NCI-H82 treated with DMSO at 0.1 percent for 48 hours (cell line): ENCODE measurements around the gene LSM7.
A peak's percentile ranks its signal among the peaks of the same experiment; 100 is the strongest.
"Not testable (repeated sequence)": the region's sequence is repeated elsewhere in the genome, so short reads cannot be mapped to it uniquely, and the experiment has no call there.

Source experiments
- DNase-seq: peaks from one replicate; lab custom pipeline; 2025; ENCODE audit not compliant: unreplicated experiment; lab: John Stamatoyannopoulos, UW

The LSM7 gene

DNA sequence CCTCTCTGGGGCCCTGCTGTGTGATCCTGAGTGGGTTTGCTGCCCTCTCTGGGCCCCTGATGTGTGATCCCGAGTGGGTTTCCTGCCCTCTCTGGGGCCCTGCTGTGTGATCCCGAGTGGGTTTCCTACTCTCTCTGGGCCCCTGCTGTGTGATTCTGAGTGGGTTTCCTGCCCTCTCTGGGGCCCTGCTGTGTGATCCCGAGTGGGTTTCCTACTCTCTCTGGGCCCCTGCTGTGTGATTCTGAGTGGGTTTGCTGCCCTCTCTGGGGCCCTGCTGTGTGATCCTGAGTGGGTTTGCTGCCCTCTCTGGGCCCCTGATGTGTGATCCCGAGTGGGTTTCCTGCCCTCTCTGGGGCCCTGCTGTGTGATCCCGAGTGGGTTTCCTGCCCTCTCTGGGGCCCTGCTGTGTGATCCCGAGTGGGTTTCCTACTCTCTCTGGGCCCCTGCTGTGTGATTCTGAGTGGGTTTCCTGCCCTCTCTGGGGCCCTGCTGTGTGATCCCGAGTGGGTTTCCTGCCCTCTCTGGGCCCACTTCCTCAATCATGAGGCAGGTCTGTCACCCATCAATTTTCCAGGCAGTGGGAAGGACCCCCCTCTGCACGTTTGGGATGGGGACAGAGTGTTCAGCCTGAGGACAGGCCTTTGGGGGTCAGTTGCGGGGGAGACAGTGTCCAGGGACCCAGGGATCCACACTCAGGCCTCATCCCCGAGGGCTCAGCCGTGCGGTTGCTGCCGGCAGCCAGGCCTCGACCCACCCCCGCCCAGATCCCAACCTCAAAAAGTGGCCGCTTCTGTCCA, 46.9 kb downstream of the LSM7 start:
- not testable (repeated sequence) for DNase-seq

DNA sequence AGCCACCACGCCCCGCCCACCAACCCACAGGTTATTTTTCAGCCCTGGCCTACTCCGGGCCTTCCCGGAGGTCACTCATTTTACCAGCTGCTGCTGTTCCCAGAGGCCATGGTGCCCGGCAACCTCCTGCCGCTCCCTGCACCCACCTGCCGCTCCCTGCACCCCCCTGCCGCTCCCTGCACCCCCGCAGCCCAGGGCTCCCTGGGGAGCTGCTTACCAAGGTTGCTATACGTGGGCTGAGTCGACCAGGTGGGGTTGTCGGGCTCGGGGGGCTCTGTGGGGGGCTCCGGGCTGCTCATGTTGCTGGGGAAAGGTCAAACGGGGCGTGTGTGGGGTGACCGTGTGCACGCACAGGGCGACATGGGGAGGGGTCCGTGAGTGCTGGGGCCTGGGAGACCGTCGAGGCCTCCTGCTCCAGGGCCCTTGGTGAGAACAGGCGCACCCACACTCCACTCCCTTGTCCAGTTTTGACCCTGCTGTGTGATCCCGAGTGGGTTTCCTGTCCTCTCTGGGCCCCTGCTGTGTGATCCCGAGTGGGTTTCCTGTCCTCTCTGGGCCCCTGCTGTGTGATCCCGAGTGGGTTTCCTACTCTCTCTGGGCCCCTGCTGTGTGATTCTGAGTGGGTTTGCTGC, 47.6 kb downstream of the LSM7 start:
- no peak for DNase-seq

DNA sequence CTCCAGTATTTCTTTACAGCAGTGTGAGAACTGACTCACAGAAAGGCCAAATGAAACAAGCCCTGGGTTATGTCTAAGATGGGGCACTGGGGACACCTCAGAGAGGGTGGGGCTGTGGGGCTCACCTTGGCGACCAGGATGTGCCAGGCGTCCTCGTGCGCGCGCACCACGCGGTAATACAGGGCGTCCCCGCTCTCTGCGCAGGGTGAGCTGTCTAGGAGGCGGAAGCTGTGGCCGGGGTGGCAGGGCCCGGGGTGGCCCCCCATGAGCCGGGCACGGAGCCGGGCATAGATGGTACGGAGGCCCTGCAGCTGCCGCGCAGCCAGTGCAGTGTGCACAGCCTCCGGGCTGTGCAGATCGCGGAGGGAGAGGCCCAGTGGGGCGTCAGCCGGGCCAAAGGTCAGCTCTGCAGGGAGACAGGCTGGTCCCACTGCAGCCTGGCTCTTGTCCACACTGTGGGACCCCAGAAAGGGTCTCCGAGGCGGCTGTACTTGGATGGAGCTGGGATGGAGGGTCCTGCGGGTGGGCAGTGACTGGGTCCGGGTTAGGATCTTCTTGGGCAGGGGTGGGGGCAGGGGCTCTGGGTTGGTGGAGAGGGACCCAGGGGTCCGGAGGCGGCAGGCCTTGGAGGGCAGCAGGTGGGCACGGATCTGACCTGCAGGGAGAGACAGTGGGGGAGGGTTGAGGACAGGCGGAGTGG, 49.8 kb downstream of the LSM7 start:
- no peak for DNase-seq

DNA sequence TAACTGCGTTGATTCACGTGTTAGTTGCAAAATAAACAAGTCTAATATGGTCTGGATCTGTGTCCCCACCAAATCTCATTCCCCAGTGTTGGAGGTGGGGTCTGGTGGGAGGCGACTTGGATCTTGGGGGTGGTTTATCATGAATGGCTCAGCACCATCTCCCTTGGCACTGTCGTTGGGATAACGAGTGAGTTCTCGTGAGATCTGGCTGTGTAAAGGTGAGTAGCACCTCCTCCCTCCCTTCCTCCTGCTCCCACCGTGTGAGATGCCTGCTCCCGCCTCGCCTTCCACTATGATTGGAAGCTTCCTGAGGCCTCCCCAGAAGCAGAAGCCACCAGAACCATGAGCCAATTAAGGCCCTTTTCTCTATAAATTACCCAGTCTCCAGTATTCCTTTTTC, 51.2 kb downstream of the LSM7 start:
- no peak for DNase-seq

DNA sequence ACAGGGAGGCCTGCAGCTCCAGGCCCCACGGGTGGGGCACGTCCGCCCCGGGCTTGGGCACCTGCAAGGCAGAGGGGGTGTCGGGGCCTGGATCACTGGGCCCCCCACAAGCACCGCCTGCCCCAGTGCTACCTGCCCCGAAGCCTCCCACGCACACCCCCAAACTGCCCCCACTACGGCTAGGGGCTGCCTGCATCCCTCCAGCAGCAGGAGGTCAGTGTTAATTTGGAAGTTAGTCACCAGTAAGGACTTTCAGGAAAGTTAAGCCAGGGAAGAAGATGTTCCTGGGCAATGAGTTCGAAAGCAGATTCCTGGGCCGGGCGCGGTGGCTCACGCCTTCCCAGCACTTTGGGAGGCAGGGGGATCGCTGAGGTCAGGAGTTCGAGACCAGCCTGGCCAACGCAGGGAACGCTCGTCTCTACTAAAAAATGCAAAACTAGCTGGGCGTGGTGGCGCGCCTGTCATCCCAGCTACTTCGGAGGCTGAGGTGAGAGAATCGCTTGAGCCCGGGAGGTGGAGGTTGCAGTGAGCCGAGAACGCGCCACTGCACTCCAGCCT, 51.9 kb downstream of the LSM7 start:
- no peak for DNase-seq

DNA sequence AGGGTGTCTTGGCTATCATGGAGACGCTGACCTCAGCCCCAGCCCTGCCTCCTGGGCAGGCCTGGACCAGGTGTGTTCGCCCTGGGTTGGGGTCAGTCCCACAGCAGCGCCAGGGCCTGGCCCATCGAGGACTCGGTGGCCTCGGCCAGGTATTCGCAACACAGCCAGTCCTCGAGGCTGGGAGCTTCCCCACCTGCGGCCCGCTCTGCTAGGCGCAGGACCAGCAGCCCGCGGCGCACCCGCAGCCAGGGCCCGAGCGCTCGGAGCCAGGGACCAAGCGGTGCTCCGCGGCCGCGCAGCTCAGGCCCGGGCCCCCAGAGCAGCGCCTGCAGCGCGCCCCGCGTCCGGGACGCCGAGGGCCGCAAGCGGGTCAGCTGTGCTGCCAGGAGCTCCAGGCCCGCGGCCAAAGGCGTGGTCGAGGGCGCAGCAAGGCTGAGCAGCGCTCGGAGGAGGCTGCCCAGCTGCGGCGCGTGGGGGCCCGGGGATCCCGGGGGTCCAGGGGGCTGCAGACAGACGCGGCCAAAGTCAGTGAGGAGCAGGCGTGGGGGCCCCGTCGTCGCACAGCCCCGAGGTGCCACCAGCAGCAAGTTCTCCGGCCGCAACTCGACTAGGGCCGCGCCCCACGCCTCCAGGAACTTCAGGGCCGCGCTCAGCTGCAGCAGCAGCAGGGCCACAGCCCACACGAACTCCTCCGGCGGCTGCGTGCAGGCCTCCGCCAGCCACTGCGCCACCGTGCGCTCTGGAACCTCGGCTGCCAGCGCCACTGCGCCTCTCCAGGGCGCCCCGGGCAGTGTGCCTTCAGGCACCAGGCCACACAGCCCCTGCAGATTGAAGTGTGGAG, 52.6 kb downstream of the LSM7 start:
- DNase-seq = no peak

DNA sequence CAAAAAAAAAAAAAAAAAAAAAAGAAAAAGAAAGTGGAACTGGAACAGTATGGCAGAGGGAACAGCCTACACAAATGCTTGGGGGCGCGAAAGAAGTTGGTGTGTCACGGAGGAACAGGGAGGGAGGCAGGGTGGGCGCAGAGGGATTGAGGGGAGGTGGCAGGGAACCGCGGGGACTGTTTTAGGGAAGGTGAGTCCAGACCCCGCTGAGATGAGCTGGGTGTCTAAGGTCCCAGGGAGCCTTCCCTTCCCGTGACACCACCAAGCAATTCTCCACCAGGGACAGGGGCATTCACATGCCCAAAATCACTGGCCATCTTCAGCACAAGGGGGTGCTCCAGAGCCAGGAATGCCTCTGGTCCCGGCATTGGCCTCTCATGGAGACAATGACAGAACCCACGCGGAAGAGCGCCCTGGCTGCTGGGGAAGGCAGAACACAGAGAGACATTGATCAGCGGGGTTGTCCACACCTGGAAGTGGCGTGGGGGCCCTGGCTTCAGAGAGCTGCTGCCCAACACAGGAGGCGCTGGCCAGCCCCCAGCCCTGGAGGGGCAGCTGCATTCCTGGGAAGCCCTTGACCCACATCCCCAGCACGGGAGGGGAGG, 53.4 kb downstream of the LSM7 start:
- DNase-seq = no peak

DNA sequence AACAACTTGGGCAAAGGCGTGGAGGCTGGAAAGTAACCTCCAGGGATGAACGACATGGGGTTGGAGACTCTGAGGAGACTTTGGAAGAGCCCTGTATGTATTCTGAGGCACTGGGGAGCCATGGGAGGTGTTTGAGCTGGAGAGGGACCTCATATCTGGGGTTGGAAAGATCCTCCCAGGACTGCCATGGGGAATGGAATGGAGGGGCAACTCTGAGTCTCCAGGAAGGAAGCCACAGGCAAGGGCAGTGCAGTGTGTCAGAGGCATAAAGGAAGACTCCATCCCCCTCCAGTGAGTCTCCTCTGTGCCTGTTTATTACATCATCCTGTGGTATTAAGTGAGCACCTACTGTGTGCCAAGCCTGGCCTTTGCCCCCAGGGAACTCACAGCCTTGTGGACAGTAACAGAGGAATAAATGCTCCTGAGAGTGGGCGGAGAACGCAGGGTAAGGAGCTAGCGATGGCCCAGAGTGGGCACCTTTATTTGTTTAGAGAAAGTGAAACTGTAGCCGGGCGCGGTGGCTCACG, 54.1 kb downstream of the LSM7 start:
- no peak for DNase-seq

DNA sequence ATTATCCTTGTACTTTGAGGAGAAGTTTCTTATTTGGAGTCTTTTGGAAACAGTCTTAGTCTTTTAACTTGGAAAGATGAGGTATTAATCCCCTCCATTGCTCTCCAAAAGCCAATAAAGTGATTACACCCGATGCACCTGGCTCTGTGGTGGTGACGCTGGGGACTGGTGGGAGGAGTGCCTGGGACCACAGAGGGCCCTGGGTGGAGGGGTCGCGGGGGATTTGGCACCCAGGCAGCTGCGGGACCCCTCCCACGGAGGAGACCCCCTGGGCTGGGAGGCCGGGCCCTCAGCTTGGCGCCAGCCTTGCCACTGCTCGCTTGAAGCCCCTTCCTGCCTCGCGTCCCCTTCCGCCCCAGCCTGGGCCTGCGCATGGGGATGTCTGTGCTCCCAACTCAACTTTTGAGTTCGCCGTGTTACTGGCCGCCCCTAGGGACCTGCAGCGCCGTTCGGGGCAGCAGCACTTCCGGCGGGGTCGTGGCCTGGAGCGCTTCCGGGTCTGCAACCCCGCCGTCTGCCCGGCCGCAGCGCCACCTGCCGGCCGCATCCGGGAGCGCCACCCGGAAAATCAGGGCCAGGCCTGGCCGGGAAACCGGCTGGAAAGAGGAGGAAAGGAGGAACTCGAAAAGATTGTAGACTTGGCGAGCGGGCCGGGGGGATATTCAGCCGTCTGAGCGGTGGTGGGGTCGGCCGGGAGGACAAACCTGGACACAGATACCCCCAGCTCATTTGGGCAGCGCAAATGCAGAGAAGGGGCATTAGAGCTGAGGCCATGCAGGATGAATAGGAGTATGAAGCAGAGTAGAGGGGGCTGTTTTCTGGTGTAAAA, 54.8 kb downstream of the LSM7 start:
- peak; percentile 69 for DNase-seq
